Germinal center (tissue), 1 donor: ENCODE results near the gene ISLR.

Experiments used
- DNase-seq: peaks from one replicate; pipeline ENCODE4 v3.0.0; 2012; ENCODE audit warnings: mixed read lengths, low spot score

Gene ISLR, protein sequence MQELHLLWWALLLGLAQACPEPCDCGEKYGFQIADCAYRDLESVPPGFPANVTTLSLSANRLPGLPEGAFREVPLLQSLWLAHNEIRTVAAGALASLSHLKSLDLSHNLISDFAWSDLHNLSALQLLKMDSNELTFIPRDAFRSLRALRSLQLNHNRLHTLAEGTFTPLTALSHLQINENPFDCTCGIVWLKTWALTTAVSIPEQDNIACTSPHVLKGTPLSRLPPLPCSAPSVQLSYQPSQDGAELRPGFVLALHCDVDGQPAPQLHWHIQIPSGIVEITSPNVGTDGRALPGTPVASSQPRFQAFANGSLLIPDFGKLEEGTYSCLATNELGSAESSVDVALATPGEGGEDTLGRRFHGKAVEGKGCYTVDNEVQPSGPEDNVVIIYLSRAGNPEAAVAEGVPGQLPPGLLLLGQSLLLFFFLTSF

DNA sequence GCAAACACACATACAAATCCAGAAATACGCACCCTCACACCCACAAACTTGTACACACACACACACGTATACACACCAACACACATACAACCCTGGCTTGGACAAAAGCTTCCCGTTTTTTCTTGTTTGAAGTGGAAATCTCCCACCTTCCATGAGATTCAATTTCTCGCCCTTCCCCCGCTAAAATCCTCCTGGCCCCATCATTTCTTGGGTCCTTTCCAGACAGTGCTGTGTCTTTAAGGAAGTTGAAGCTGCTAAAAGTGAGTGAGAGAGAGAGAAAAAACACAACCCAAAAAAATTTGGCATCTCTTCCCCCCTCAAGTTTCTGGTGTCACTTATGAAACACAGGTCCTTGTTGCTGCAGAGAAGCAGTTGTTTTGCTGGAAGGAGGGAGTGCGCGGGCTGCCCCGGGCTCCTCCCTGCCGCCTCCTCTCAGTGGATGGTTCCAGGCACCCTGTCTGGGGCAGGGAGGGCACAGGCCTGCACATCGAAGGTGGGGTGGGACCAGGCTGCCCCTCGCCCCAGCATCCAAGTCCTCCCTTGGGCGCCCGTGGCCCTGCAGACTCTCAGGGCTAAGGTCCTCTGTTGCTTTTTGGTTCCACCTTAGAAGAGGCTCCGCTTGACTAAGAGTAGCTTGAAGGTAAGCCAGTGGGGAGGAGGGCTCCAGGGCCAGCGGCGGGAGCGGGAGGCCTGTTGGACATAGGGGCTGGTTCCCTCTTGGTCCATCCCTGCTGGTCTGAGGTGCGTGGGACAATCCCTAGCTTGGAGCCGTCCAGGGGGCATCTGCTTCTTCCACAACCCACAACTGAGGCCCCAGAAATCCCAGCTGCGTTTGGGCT, at the start of gene ISLR:
Gene ISLR (plus strand): TSS at position 331 of the 839 bp plus-strand sequence. CDS start 1,149 bp downstream, outside the sequence.
- DNase-seq, result no peak

DNA sequence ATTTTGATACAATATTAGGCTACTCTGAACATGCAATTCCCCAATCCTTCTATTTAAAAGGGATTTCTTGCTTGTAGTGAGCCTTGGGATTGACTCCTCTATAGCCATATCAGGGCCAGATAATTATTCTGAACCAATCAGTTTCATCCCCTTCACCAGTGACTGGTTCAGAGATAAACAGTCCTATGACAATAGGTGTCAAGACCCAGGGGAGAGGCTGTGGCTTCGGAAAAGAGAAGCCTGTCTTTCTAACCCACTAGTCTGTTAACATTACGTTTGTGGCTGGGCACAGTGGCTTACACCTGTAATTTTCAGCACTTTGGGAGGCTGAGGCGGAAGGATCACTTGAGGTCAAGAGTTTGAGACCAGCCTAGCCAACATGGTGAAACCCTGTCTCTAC, 49.3 kb upstream of the ISLR start:
- no peak for DNase-seq

DNA sequence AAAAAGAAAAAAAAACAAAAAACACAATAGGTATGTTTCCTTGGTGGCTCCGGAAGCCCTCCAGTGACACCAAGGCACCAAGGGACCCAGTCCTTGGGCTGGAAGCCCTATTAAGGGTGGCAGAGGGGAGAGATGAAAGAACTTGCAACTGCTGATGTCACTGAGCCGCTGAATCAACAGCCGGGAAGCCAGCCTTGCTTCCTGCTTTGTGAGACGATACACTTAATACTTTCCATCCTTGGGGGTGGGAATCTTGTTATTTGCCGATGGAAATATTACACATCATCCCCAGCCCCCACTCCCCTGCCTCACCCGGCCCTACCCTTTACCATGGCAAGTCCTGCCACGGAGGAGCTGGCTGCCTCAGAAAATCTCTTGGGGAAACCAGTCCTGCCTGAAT, 48.8 kb upstream of the ISLR start:
- DNase-seq, result no peak

DNA sequence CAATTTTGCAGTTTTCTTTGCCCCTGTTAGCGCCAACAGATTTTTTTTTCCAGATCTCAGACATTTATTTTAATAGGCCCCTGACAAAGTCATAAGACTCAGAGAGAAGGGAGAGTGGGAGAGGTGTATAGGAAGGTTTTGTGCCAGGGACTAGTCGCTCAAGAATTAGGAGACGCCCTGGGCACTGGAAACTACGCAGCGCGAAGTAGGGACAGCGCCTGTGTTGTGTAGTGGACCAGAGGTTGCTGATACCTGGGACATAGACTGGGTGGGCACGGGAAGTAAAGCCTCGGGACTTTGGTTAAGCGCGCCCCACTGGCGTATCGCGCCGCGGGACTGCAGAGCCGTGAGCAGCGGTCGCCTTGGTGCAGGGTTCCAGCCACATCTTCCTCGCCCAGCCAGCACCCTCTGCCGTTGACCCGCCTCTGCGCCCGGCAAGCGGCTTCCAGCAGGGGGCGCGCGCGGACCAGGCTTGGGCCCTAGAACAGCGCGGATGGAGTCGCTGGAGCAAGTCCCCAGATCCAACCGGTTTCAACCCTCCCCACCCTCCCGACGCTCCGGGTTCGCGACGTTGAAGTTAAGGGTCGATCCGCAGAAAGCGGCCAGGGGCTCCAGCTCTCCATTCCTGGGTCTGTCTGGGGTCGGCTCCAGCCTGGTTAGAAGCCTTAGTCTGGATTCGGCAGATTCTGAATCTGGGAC, 46.1 kb upstream of the ISLR start:
- DNase-seq, result peak; percentile 77

DNA sequence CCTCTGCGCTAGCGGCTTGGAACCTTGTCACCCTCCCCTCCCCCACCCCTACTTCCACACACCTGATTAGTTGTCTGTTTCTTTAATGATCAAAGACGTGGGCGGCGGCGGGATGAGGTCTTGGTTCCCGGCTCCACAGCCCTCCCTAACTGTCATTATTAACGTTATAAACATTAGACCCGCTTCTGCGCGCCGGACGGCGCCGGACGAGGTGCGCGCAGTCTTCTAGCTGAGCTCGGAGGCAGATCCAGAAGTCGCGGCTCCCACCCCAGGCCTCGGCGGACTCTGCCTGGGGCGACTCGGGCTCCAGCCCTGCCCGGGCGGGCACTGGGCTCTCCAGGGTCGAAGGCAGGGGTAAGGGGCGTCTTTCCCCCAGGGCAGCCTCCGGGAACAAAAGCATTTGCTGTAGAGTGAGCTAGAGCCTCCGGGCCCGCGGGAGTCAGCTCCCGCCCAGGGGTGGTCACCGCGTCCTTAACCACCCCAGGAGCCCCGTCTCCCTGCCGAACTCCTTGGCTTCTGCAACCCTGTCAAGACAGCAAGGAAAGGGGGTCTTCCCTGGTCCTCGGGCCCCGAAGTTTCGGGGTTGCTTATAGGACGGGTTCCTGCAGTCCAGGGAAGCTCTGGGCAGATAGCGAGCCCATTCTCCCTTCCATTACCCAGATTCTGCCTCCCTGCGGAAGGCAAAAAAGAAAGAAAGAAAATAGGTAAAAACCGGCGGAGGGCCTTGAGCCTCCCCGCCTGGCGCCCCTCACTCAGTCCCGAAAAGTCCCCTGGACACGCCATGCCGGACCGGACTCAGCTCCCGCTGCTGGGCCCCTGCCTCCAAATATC, 45.3 kb upstream of the ISLR start:
- peak; percentile 7 for DNase-seq

DNA sequence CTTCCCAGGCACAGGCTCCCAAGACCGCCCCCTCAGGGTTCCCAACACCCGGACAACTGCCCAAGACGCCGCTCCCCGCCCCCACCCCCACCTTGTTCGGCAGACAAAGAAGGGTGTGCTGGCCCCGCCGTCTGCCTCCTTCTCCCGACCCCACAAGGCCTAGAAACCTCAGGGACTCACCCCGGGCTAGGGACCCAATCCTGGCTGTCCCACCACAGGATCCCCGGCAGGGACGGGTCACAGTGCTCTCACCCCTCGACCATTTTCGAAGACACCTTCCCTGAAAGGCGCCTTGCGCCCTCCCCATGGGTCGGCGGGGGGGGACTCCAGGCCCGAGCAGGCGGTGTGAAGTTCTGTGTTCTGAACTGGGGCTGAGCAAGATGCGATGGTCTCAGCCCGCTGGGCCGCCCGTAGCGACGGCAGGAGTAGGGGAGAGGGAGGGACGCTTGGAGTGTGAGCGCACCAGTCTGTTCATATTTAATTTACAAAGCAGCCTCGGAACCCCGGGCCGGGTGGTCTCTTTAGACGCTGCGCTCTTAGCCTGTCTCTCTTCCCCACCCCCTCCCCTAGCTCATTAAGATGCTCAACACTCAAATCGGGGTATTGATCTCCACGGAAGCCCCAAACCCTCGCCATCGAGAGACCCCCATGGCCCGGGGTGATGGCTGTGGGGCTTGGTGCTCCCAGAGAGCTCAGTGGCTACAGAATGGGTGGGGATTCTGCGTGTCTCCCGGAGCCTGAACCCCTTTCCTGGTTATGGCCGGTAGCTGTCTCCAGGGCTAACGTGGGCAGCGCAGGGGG, 44.5 kb upstream of the ISLR start:
- peak; percentile 2 for DNase-seq

DNA sequence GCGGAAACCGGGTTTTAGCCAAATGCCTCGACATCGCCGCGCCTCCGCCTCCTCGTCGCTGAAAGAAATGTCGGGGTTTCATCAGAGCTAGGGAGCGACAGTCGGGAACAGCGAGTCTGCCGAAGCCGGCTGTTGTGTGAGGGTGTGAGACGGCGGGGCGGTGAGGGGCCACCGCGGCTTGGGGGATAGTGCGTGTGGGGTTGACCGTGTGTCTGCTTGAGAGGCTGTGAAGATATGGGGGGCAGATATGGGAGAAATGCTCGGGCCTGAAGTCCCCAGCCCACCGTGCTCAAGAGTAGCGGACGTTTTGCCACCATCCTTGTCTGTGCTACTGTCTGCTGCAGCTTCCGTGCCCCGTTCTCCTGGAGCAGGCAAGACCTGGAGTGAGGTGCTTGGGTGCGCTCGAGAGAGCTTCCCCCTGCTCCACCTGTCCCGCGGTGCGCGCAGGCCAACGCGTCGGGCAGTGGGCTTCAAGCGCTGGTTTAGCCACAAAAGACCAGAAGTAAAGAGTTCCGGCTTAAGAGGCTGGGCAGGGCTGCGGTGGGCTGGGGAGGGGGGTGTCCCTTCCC, 43.8 kb upstream of the ISLR start:
- no peak for DNase-seq

DNA sequence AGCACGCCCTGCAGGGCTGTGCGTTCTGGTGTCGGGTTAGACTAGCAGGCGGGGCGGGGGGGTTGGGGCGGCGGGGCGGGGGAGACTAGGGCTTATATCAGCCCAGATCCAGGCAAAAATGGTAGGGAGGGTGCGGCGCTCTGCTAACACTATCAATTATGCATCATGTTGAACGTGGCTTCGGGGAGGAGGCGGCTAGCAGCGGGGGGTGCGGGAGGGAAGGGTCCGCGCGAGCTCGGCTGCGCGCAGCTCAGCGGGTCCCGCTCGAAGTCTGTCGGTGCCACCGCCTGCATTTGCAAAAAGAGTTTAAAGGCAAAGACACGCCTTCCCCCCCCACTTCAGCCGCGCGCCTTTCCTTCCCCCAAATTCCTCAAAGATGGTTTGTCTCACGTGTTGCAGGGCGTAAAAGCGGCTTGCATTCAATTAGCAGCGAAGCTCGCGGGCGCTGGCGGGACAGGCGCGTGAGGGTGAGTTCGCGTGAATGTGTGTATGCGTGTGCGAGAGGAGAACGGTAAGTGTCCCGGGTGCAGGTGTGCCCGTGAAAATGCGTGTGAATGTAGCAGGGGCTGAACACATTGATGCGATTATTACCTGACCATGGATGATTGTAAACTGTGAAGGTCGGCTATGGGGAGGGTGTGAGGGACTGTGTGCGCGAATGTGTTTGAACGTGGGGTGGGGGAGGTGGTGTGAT, 43.2 kb upstream of the ISLR start, which contains the start of gene ISLR2:
Gene ISLR2 (plus strand): TSS at position 432 of the 694 bp plus-strand sequence. CDS start 2,169 bp downstream, outside the sequence.
- DNase-seq, result no peak

DNA sequence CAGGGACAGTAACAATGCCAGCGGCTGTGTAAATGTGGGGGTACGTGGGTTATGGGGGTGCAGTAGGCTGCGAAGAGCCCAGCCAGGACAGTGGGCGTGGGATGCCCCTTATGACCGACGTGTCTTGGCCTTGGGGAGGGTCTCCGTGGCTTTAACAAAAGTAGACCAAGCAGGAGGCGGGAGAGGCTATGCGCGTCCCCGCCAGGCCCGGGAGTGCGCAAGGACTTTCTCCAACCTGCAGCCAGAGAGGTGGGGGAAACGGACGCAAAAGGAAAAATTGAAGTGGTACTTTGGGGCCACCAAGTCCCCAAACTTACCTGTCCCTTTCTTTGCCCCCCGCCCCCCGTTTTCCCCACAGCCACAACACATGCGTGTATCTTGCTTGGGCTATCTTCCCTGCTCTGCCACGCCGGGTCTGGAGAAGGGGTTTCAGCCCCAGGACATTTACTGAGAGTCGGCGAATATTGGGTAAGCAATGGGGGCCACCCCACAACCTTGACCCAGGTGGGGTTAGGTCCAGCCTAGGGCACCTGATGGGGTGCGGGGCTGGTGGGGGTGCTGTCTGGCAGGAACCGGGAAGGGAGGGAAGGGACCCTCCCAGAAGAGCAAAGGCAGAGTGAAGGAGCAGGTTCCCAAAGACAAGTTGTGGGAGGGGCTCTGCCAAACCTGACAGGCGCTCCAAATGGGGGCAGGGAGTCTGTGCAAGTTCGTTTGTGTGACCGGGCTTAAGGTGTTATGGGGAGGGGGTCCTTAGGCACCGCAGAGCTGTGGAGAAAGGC, 42.5 kb upstream of the ISLR start:
- DNase-seq, result no peak

DNA sequence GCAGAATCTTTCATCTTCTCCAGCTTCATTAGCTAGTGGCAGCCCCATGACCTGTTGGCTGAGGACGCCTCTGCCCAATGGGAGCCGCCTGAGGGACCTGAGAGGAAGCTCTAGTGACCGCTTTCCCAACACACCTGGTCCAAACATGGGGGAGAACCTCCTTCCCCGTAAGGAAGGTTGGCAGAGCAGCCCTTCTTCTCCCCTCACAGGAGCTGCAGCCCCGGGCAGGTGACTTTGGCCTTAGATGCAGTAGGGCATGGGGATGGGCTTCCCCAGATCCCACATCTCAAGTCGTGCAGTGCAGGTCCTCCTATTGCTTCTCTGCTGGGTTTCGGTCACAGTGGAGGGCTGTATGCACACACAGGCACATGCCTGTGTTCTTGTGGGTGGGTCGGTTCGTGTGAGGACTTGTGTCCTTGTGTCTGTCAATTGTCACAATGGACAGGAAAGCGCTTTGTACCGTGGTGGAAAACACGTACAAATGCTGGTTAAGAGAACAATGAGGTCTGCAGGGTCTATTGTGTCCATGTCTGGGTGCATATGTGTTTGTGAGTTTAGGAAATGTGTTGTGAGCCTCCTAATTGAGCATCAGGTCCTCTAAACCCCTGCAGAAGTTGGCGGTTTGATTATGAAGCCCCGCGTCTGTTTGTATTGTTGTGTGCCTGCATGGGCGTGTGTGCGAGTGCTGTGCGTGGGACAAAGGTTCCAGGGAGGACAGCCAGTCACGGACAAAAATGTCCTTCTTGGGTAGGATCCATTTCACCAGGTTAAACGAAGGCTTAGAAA, 41.7 kb upstream of the ISLR start:
- no peak for DNase-seq

DNA sequence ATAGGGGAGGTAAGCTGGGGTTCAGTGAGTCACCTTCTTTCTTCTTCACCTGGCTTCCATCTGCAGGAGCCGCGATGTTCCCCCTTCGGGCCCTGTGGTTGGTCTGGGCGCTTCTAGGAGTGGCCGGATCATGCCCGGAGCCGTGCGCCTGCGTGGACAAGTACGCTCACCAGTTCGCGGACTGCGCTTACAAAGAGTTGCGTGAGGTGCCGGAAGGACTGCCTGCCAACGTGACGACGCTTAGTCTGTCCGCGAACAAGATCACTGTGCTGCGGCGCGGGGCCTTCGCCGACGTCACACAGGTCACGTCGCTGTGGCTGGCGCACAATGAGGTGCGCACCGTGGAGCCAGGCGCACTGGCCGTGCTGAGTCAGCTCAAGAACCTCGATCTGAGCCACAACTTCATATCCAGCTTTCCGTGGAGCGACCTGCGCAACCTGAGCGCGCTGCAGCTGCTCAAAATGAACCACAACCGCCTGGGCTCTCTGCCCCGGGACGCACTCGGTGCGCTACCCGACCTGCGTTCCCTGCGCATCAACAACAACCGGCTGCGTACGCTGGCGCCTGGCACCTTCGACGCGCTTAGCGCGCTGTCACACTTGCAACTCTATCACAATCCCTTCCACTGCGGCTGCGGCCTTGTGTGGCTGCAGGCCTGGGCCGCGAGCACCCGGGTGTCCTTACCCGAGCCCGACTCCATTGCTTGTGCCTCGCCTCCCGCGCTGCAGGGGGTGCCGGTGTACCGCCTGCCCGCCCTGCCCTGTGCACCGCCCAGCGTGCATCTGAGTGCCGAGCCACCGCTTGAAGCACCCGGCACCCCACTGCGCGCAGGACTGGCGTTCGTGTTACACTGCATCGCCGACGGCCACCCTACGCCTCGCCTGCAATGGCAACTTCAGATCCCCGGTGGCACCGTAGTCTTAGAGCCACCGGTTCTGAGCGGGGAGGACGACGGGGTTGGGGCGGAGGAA, 40.5 kb upstream of the ISLR start:
- DNase-seq, result no peak

DNA sequence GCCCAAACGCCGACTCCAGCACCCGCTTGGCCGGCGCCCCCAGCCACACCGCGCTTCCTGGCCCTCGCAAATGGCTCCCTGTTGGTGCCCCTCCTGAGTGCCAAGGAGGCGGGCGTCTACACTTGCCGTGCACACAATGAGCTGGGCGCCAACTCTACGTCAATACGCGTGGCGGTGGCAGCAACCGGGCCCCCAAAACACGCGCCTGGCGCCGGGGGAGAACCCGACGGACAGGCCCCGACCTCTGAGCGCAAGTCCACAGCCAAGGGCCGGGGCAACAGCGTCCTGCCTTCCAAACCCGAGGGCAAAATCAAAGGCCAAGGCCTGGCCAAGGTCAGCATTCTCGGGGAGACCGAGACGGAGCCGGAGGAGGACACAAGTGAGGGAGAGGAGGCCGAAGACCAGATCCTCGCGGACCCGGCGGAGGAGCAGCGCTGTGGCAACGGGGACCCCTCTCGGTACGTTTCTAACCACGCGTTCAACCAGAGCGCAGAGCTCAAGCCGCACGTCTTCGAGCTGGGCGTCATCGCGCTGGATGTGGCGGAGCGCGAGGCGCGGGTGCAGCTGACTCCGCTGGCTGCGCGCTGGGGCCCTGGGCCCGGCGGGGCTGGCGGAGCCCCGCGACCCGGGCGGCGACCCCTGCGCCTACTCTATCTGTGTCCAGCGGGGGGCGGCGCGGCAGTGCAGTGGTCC, 39.7 kb upstream of the ISLR start:
- no peak for DNase-seq

DNA sequence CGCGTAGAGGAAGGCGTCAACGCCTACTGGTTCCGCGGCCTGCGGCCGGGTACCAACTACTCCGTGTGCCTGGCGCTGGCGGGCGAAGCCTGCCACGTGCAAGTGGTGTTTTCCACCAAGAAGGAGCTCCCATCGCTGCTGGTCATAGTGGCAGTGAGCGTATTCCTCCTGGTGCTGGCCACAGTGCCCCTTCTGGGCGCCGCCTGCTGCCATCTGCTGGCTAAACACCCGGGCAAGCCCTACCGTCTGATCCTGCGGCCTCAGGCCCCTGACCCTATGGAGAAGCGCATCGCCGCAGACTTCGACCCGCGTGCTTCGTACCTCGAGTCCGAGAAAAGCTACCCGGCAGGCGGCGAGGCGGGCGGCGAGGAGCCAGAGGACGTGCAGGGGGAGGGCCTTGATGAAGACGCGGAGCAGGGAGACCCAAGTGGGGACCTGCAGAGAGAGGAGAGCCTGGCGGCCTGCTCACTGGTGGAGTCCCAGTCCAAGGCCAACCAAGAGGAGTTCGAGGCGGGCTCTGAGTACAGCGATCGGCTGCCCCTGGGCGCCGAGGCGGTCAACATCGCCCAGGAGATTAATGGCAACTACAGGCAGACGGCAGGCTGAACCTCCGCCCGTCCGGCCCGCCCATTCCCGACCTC, 39.0 kb upstream of the ISLR start:
- DNase-seq, result peak; percentile 31

DNA sequence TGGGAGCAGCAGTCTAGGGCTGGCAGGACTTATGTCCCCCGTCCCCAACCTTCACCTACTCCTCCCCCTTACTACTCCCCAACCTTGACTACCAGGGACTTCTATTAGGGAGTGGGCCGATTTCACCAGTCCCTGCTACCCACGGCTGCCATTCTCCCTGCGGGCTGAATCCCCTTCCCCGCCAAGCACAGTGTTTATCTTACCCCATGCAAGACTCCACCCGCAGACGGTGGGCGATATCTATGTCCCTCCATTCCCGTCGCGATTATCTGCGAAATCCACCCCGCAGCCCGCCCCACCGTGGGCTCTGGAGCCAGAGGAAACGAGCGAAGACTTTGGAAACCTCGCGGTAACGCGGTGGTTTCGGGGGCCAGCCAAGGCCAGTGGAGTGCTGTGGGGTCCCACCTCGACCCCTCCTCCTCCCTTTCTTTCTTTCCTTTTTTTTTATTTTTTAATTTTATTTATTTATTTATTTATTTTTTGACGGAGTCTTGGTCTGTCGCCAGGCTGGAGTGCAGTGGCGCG, 38.4 kb upstream of the ISLR start:
- no peak for DNase-seq

DNA sequence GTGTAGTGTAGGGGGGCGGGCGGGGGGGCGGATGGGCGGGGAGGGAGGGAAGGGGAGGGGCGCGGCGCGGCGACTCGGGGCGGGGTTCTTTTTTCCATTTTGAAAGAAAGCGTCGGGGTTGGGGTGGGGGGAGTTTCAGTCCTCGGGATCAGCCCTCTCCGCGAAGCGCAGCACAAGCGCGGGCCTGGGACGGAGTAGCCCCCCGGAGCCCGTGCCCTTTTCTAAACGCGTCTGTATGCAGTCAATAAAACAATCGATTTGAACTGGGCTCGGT, 37.0 kb upstream of the ISLR start:
- DNase-seq, result no peak
